ENCODE measurements around the gene COL6A6.
"Not testable (repeated sequence)": the region's sequence is repeated elsewhere in the genome, so short reads cannot be mapped to it uniquely, and the experiment has no call there.

Gene COL6A6

GRCh38 chr3:130539005-130539404, 22.0 kb downstream of the COL6A6 start:
- peak; percentile 59 for DNase-seq

- no peak for DNase-seq
Measured at GRCh38 chr3:130543322-130543721, 26.3 kb downstream of the COL6A6 start.

- no peak for DNase-seq
Measured at GRCh38 chr3:130546920-130547679, 30.1 kb downstream of the COL6A6 start.

- not testable (repeated sequence) for DNase-seq
Measured at GRCh38 chr3:130547680-130548065, 30.7 kb downstream of the COL6A6 start.

- no peak for DNase-seq
Measured at GRCh38 chr3:130548356-130548755, 31.4 kb downstream of the COL6A6 start.

GRCh38 chr3:130557336-130558035, 40.5 kb downstream of the COL6A6 start:
- DNase-seq, result no peak

- no peak for DNase-seq
Measured at GRCh38 chr3:130558366-130558765, 41.4 kb downstream of the COL6A6 start.

- DNase-seq, result no peak
Measured at GRCh38 chr3:130565224-130565623, 48.2 kb downstream of the COL6A6 start.
